Activated naive CD4-positive, alpha-beta T cell treated with anti-CD3 and anti-CD28 coated beads, Interleukin-2, amount 50 U/mL, for 72 hours (primary cell): Measurements from ENCODE around the gene UBTD1. TPM values are rescaled to one million over a fixed set of nuclear protein-coding genes. Genes with fewer than 3 reads are reported as not detected.
"Not testable (repeated sequence)": the region's sequence is repeated elsewhere in the genome, so short reads cannot be mapped to it uniquely, and the experiment has no call there.

Experiments used
- ATAC-seq, 2 donors: fragments of 150-1000 bp; cut with Tn5 transposase; 2 replicates each; pipeline ENCODE4 v1.10.0; 2021; ENCODE audit warnings: mild to moderate bottlenecking in 2 of 2, moderate library complexity in 2 of 2
- DNase-seq, 2 donors: peaks; one replicate each; pipeline ENCODE4 v3.0.0; 2021 to 2022; ENCODE audit warnings: low spot score in 2 of 2
- H3K27ac Mint-ChIP-seq, 2 donors: one replicate each; pipeline ENCODE4 v1.8.0; 2022; ENCODE audit warnings: mild to moderate bottlenecking in 2 of 2, mixed read lengths in 2 of 2
- H3K36me3 Mint-ChIP-seq, 2 donors: one replicate each; pipeline ENCODE4 v1.8.0; 2022; ENCODE audit warnings: mixed read lengths in 2 of 2
- H3K9me3 Mint-ChIP-seq, 2 donors: one replicate each; pipeline ENCODE4 v1.8.0; 2022; ENCODE audit warnings: mixed read lengths in 2 of 2
- total RNA-seq, 2 donors: library from RNA; stranded (reverse); gene quantifications; one replicate each; pipeline ENCODE4 v1.2.3, GENCODE V29; 2022

Gene UBTD1
- total RNA-seq, 2 donors from 2014 or later = 1.9 to 3.5 TPM

- not testable (repeated sequence) for DNase-seq, ATAC-seq, H3K36me3 Mint-ChIP-seq, H3K9me3 Mint-ChIP-seq
- peak overlapping the region; percentile 19 to 36 for H3K27ac Mint-ChIP-seq
These were observed 62.8 kb downstream of the UBTD1 start for GRCh38 chr10:97561386-97562077.

GRCh38 chr10:97562329-97562728 lies 63.6 kb downstream of the UBTD1 start:
- not testable (repeated sequence) for H3K36me3 Mint-ChIP-seq, H3K27ac Mint-ChIP-seq, H3K9me3 Mint-ChIP-seq, DNase-seq, ATAC-seq

GRCh38 chr10:97563337-97563736 lies 64.6 kb downstream of the UBTD1 start:
- DNase-seq (no peak), ATAC-seq (no peak)
- Mint-ChIP-seq H3K9me3 (no peaks in the 10 kb centered on the region), H3K27ac (no peak overlapping the region), H3K36me3 (no peaks in the 10 kb centered on the region)

- no peaks in the 10 kb centered on the region for H3K36me3 Mint-ChIP-seq
- no peaks in the 10 kb centered on the region for H3K9me3 Mint-ChIP-seq
- no peak overlapping the region for H3K27ac Mint-ChIP-seq
- DNase-seq (no peak), ATAC-seq (no peak)
These were observed 66.1 kb downstream of the UBTD1 start for GRCh38 chr10:97564776-97565175.

- no peaks in the 10 kb centered on the region for H3K36me3 Mint-ChIP-seq
- peak; percentile 62 to 96 for ATAC-seq
- H3K9me3 Mint-ChIP-seq = no peaks in the 10 kb centered on the region
- peak in 1 of 2 donors; percentile 41 for DNase-seq
- H3K27ac Mint-ChIP-seq = peak overlapping the region in 1 of 2 donors; percentile 6
These were observed 67.7 kb downstream of the UBTD1 start for GRCh38 chr10:97566336-97566996.

- H3K9me3 Mint-ChIP-seq = no peaks in the 10 kb centered on the region
- no peak for DNase-seq
- no peak overlapping the region for H3K27ac Mint-ChIP-seq
- H3K36me3 Mint-ChIP-seq = no peaks in the 10 kb centered on the region
- ATAC-seq = no peak
These were observed 69.2 kb downstream of the UBTD1 start for GRCh38 chr10:97567891-97568290.

GRCh38 chr10:97570146-97570788 lies 71.5 kb downstream of the UBTD1 start:
- DNase-seq (no peak), ATAC-seq (no peak)
- Mint-ChIP-seq H3K27ac (no peak overlapping the region), H3K9me3 (no peaks in the 10 kb centered on the region), H3K36me3 (no peaks in the 10 kb centered on the region)

- Mint-ChIP-seq H3K27ac (peak overlapping the region in 1 of 2 donors; percentile 44), H3K9me3 (no peaks in the 10 kb centered on the region), H3K36me3 (no peaks in the 10 kb centered on the region)
- ATAC-seq (no peak), DNase-seq (no peak)
These were observed 72.2 kb downstream of the UBTD1 start for GRCh38 chr10:97570789-97571471.

GRCh38 chr10:97571622-97572021 lies 72.9 kb downstream of the UBTD1 start:
- Mint-ChIP-seq H3K36me3 (no peaks in the 10 kb centered on the region), H3K9me3 (no peaks in the 10 kb centered on the region), H3K27ac (peak overlapping the region in 1 of 2 donors; percentile 44)
- DNase-seq (no peak), ATAC-seq (no peak)

- H3K36me3 Mint-ChIP-seq = no peaks in the 10 kb centered on the region
- peak within 1 kb of the TSS in 1 of 2 donors; percentile 44 for H3K27ac Mint-ChIP-seq
- peak; percentile 70 to 71 for ATAC-seq
- peak in 1 of 2 donors; percentile 67 for DNase-seq
- H3K9me3 Mint-ChIP-seq = no peaks in the 10 kb centered on the region
These were observed 73.7 kb downstream of the UBTD1 start, which contains the start of gene ANKRD2 for GRCh38 chr10:97572214-97572989. TSS of gene ANKRD2 (plus strand) at chr10:97572779. CDS start at chr10:97572789, 10 bp downstream.

GRCh38 chr10:97573021-97573420 lies 74.3 kb downstream of the UBTD1 start:
- no peak overlapping the region for H3K27ac Mint-ChIP-seq

GRCh38 chr10:97573672-97574071 lies 74.9 kb downstream of the UBTD1 start:
- Mint-ChIP-seq H3K27ac (peak overlapping the region in 1 of 2 donors; percentile 1), H3K36me3 (no peaks in the 10 kb centered on the region), H3K9me3 (no peaks in the 10 kb centered on the region)
- peak; percentile 17 to 78 for ATAC-seq
- no peak for DNase-seq

More at GRCh38 chr10:97573021-97573420, 74.3 kb downstream of the UBTD1 start:
- ATAC-seq (no peak), DNase-seq (no peak)
- Mint-ChIP-seq H3K9me3 (no peaks in the 10 kb centered on the region), H3K36me3 (no peaks in the 10 kb centered on the region)

GRCh38 chr10:97574374-97575126 lies 75.8 kb downstream of the UBTD1 start:
- ATAC-seq (no peak), DNase-seq (no peak)
- H3K9me3 Mint-ChIP-seq = no peaks in the 10 kb centered on the region
- peak overlapping the region; percentile 1 to 23 for H3K27ac Mint-ChIP-seq
- no peaks in the 10 kb centered on the region for H3K36me3 Mint-ChIP-seq

- ATAC-seq (no peak), DNase-seq (no peak)
- H3K27ac Mint-ChIP-seq = no peak overlapping the region
- no peaks in the 10 kb centered on the region for H3K36me3 Mint-ChIP-seq
- no peaks in the 10 kb centered on the region for H3K9me3 Mint-ChIP-seq
These were observed 76.5 kb downstream of the UBTD1 start for GRCh38 chr10:97575127-97575668.

GRCh38 chr10:97576487-97576886 lies 77.8 kb downstream of the UBTD1 start:
- H3K27ac Mint-ChIP-seq, H3K9me3 Mint-ChIP-seq, H3K36me3 Mint-ChIP-seq, ATAC-seq, DNase-seq: not testable (repeated sequence)
